ENCODE data around the gene TTC13. TPM values are rescaled to one million over a fixed set of nuclear protein-coding genes. Genes with fewer than 3 reads are reported as not detected.

Gene TTC13
- polyA plus RNA-seq, 1 of the 3 experiments (the other 2 are of a cell fraction): 5.5 TPM

GRCh38 chr1:230992100-230992774, 13.6 kb upstream of the TTC13 start:
- Histone ChIP-seq H3K4me1 (ENCODE audit: control insufficient read depth in 1 of 2, insufficient read depth in 2 of 2, low read depth in 1 of 2, low read length in 1 of 2) (peaks cover 0 to 4% of the 10 kb centered on the region in 2 experiments; a peak in 1 of 4 replicates), H3F3A (replicated peaks; ENCODE audit: insufficient read depth) (no peaks in the 10 kb centered on the region), H3K9me3 (no peaks in the 10 kb centered on the region), H3K36me3 (replicated peaks in 1 of 2; ENCODE audit: control insufficient read depth in 1 of 2, insufficient read depth in 2 of 2, low read length in 1 of 2) (peaks cover 31 to 62% of the 10 kb centered on the region in 2 experiments), H4K20me1 (ENCODE audit: insufficient read depth) (no peaks in the 10 kb centered on the region), H3K27ac (ENCODE audit: low read depth in 2 of 2, low read length in 1 of 2) (no peak overlapping the region), H2AFZ (ENCODE audit: low read depth) (no peak overlapping the region), H3K4me2 (no peak overlapping the region), H3K27me3 (ENCODE audit: insufficient read depth) (no peaks in the 10 kb centered on the region), H3K9me2 (no peaks in the 10 kb centered on the region), H3K9ac (no peak overlapping the region), H3K4me3 (ENCODE audit: low read depth in 2 of 2, low read length in 1 of 2) (no peak overlapping the region), H3K79me2 (ENCODE audit: insufficient read depth) (peaks cover 23% of the 10 kb centered on the region)
- TF ChIP-seq TCF12 (IDR thresholded peaks at IDR 0.05): no peak
- TF ChIP-seq, protein P1, sequence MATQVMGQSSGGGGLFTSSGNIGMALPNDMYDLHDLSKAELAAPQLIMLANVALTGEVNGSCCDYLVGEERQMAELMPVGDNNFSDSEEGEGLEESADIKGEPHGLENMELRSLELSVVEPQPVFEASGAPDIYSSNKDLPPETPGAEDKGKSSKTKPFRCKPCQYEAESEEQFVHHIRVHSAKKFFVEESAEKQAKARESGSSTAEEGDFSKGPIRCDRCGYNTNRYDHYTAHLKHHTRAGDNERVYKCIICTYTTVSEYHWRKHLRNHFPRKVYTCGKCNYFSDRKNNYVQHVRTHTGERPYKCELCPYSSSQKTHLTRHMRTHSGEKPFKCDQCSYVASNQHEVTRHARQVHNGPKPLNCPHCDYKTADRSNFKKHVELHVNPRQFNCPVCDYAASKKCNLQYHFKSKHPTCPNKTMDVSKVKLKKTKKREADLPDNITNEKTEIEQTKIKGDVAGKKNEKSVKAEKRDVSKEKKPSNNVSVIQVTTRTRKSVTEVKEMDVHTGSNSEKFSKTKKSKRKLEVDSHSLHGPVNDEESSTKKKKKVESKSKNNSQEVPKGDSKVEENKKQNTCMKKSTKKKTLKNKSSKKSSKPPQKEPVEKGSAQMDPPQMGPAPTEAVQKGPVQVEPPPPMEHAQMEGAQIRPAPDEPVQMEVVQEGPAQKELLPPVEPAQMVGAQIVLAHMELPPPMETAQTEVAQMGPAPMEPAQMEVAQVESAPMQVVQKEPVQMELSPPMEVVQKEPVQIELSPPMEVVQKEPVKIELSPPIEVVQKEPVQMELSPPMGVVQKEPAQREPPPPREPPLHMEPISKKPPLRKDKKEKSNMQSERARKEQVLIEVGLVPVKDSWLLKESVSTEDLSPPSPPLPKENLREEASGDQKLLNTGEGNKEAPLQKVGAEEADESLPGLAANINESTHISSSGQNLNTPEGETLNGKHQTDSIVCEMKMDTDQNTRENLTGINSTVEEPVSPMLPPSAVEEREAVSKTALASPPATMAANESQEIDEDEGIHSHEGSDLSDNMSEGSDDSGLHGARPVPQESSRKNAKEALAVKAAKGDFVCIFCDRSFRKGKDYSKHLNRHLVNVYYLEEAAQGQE (IDR thresholded peaks at IDR 0.05; ENCODE audit: low read depth, low read length): no peak
- TF ChIP-seq RCOR1 (IDR thresholded peaks at IDR 0.05; ENCODE audit: low read length): no peak
- no peak for TF ChIP-seq TEAD4 (IDR thresholded peaks at IDR 0.05; ENCODE audit: borderline replicate concordance, insufficient read depth)
- TF ChIP-seq CHD2 (IDR thresholded peaks at IDR 0.05; ENCODE audit: low read length, partially characterized antibody): no peak
- no peak for TF ChIP-seq MEF2A (IDR thresholded peaks at IDR 0.05; ENCODE audit: borderline replicate concordance, low read depth)
- TF ChIP-seq EZH2phosphoT487 (IDR thresholded peaks at IDR 0.05; ENCODE audit: borderline replicate concordance, low read depth): no peak
- no peak for TF ChIP-seq SMC3 (IDR thresholded peaks at IDR 0.05; ENCODE audit: low read depth, low read length)
- no peak for TF ChIP-seq YY1 (IDR thresholded peaks at IDR 0.05; ENCODE audit: low read depth)
- no peak for TF ChIP-seq ELF1 (IDR thresholded peaks at IDR 0.05)
- no peak for TF ChIP-seq MAX (IDR thresholded peaks at IDR 0.05; ENCODE audit: low read depth)
- no peak for TF ChIP-seq NFIC (IDR thresholded peaks at IDR 0.05; ENCODE audit: borderline replicate concordance)
- no peak for TF ChIP-seq GABPA (IDR thresholded peaks at IDR 0.05; ENCODE audit: low read depth)
- TF ChIP-seq RXRA (IDR thresholded peaks at IDR 0.05; ENCODE audit: borderline replicate concordance, low read depth): no peak
- TF ChIP-seq FOSL2 (IDR thresholded peaks at IDR 0.05; ENCODE audit: borderline replicate concordance, low read depth): no peak
- no peak for TF ChIP-seq FOXM1 (IDR thresholded peaks at IDR 0.05; ENCODE audit: low read depth)
- TF ChIP-seq SIN3A (IDR thresholded peaks at IDR 0.05; ENCODE audit: borderline replicate concordance, low read depth, low read length): no peak
- no peak for TF ChIP-seq JUND (IDR thresholded peaks at IDR 0.05)
- 85% methylated on average over 7 of the region's 7 CpGs for WGBS (ENCODE audit: low lambda C conversion rate)
- POLR2A ChIA-PET: no interaction called here
- no peak for DNase-seq
- CTCF ChIA-PET: interaction anchor here (0.6 kb wide), 1 partner anchor 1650 kb away, joined by 3 read pairs; no protein-coding TSS in a partner anchor

Measured in SK-N-SH (cell line).